ENCODE data around the gene GRN. TPM values are rescaled to one million over a fixed set of nuclear protein-coding genes. Genes with fewer than 3 reads are reported as not detected.
"Not testable (repeated sequence)": the region's sequence is repeated elsewhere in the genome, so short reads cannot be mapped to it uniquely, and the experiment has no call there.

The GRN gene
- total RNA-seq, 1 donor: 294 TPM

GRCh38 chr17:44386182-44386525 is 41.1 kb downstream of the GRN start:
- peaks cover 25% of the 10 kb centered on the region for H3K4me1 ChIP-seq (ENCODE audit: insufficient read depth, low read length)
- peaks cover 14% of the 10 kb centered on the region for H3K27me3 ChIP-seq (ENCODE audit: insufficient read depth, low read length)
- H3K9me3 ChIP-seq (ENCODE audit: low read depth, low read length): no peaks in the 10 kb centered on the region
- no peak overlapping the region for H3K4me3 ChIP-seq (ENCODE audit: low read length)

- Histone ChIP-seq H3K4me1 (ENCODE audit: insufficient read depth, low read length) (peaks cover 25% of the 10 kb centered on the region), H3K4me3 (ENCODE audit: low read length) (no peak overlapping the region), H3K9me3 (ENCODE audit: low read depth, low read length) (no peaks in the 10 kb centered on the region), H3K27me3 (ENCODE audit: insufficient read depth, low read length) (peaks cover 14% of the 10 kb centered on the region)
Observed at GRCh38 chr17:44387804-44388203, 42.7 kb downstream of the GRN start.

- no peak within 1 kb of the TSS for H3K4me3 ChIP-seq (ENCODE audit: low read length)
- H3K9me3 ChIP-seq (ENCODE audit: low read depth, low read length): no peaks in the 10 kb centered on the region
- peaks cover 25% of the 10 kb centered on the region for H3K4me1 ChIP-seq (ENCODE audit: insufficient read depth, low read length)
- peaks cover 14% of the 10 kb centered on the region for H3K27me3 ChIP-seq (ENCODE audit: insufficient read depth, low read length)
Observed at GRCh38 chr17:44389281-44389680, 44.2 kb downstream of the GRN start, which contains the start of gene ITGA2B. Gene ITGA2B, minus strand, starts transcription at chr17:44389649. Its CDS starts 176 bp downstream, at chr17:44389473.

DNA sequence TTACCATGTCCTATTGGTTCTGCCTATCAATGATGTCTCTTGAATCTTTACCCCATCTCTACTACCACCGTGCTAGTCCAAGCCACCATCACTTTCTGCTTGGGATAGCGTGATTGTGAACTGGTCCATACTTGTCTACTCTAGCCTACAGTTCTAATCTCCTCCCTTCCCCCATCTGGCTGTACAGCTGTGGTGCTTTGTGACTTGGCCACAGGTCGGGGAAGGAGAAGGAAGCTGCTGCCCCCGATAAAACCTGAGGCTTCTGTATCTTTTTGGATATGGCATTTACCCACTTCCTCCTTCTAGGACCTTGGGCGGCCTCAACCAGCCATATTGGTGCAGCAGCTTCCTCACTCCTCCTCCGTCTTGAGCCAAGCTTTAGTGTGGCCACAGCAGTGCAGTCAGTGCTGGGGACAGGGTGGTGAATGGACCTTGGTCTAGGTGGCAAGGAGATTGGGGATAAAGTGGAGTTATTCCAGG is 44.7 kb downstream of the GRN start:
- H3K4me1 ChIP-seq (ENCODE audit: insufficient read depth, low read length): peaks cover 21% of the 10 kb centered on the region
- peaks cover 10% of the 10 kb centered on the region for H3K27me3 ChIP-seq (ENCODE audit: insufficient read depth, low read length)
- H3K9me3 ChIP-seq (ENCODE audit: low read depth, low read length): no peaks in the 10 kb centered on the region
- no peak overlapping the region for H3K4me3 ChIP-seq (ENCODE audit: low read length)

DNA sequence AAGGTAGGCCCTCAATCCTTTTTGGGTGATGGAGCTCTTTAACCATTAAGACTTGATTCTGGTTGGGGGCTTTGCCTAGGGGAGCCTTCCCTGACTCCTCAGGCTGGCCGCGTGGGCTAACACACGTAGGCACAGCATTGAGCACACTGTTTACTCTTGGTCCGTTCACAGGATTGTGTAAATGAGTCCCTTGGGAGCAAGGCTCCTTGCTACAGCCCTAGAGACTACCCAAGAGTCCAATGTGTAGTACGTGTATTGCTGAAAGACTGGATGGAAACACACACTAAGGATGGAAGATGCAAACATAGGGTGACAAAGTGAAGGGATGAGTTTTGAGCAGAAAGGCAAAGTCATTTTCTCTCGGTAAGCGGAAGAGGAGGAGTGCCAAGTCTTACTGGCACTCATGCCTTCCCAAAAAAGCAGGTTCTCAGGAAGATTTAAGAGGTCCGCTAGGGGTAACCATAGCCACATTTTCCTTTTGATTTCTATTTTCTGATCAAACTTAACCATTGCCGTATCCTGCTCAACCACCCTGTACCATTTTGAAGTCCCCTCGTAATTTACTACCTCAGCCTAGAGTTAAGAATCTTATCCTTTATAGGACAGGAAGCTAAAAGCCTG is 45.3 kb downstream of the GRN start:
- Histone ChIP-seq H3K9me3 (ENCODE audit: low read depth, low read length) (no peaks in the 10 kb centered on the region), H3K4me1 (ENCODE audit: insufficient read depth, low read length) (peaks cover 17% of the 10 kb centered on the region), H3K4me3 (ENCODE audit: low read length) (no peak overlapping the region), H3K27me3 (ENCODE audit: insufficient read depth, low read length) (peaks cover 10% of the 10 kb centered on the region)

DNA sequence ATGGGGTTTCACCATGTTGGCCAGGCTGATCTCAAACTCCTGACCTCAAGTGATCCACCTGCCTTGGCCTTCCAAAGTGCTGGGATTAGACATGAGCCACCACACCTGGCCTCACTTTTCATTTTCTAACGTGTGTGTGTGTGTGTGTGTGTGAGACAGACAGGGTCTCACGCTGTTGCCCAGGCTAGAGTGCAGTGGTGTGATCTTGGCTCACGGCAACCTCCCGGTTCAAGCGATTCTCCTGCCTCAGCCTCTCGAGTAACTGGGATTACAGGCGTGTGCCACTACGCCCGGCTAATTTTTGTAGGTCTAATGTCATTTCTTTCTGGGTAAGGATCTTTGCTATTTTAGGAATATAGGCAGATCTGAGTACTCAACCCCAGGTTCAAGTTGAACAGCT is 49.0 kb downstream of the GRN start:
- H3K4me3 ChIP-seq (ENCODE audit: low read length); H3K4me1 ChIP-seq (ENCODE audit: insufficient read depth, low read length); H3K27me3 ChIP-seq (ENCODE audit: insufficient read depth, low read length); H3K9me3 ChIP-seq (ENCODE audit: low read depth, low read length): not testable (repeated sequence)

- no peaks in the 10 kb centered on the region for H3K9me3 ChIP-seq (ENCODE audit: low read depth, low read length)
- H3K4me3 ChIP-seq (ENCODE audit: low read length): no peak overlapping the region
- peaks cover 2% of the 10 kb centered on the region for H3K4me1 ChIP-seq (ENCODE audit: insufficient read depth, low read length)
- H3K27me3 ChIP-seq (ENCODE audit: insufficient read depth, low read length): no peaks in the 10 kb centered on the region
Observed at GRCh38 chr17:44394833-44395232, 49.7 kb downstream of the GRN start.

- H3K27me3 ChIP-seq (ENCODE audit: insufficient read depth, low read length): no peaks in the 10 kb centered on the region
- no peak overlapping the region for H3K4me3 ChIP-seq (ENCODE audit: low read length)
- H3K4me1 ChIP-seq (ENCODE audit: insufficient read depth, low read length): no peaks in the 10 kb centered on the region
- no peaks in the 10 kb centered on the region for H3K9me3 ChIP-seq (ENCODE audit: low read depth, low read length)
Observed at GRCh38 chr17:44396946-44397345, 51.8 kb downstream of the GRN start.

GRCh38 chr17:44397479-44398440 is 52.7 kb downstream of the GRN start:
- Histone ChIP-seq H3K4me1 (ENCODE audit: insufficient read depth, low read length) (no peaks in the 10 kb centered on the region), H3K27me3 (ENCODE audit: insufficient read depth, low read length) (no peaks in the 10 kb centered on the region)

GRCh38 chr17:44398692-44399691 is 53.9 kb downstream of the GRN start:
- Histone ChIP-seq H3K4me1 (ENCODE audit: insufficient read depth, low read length) (no peaks in the 10 kb centered on the region), H3K27me3 (ENCODE audit: insufficient read depth, low read length) (no peaks in the 10 kb centered on the region), H3K4me3 (ENCODE audit: low read length) (no peak overlapping the region), H3K9me3 (ENCODE audit: low read depth, low read length) (no peaks in the 10 kb centered on the region)

More at GRCh38 chr17:44397479-44398440, 52.7 kb downstream of the GRN start:
- no peak overlapping the region for H3K4me3 ChIP-seq (ENCODE audit: low read length)
- H3K9me3 ChIP-seq (ENCODE audit: low read depth, low read length): no peaks in the 10 kb centered on the region

DNA sequence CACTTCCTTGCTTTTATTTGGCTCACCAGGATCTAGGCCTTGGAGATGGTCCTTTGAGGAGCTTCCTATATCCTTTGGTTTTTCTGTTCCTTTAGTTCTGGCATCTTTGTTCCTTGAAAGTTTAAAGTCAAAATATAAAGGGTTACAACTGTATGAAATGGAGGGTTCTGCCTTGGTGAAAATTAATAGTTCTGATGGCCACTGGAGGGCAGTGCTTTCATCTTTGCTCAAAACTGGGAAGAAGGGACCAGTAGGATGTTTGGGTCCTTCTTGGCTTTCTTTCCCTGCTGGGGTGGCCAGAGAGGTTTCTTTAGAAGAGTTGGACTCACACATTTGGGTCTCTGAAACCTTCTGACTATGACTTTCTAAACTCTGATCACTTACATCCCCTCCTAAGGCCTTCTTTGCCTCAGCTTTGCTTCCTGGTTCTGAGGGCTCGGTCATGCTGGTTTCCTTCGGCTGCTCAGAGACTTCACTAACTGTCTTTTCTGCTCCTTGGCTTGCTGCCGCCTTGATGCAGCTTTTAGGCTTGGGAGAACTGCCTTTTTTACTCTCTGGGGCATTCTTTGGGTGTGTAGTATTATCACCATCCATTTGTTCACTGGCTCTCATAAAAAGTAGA is 55.2 kb downstream of the GRN start:
- H3K9me3 ChIP-seq (ENCODE audit: low read depth, low read length): no peaks in the 10 kb centered on the region
- H3K4me1 ChIP-seq (ENCODE audit: insufficient read depth, low read length): no peaks in the 10 kb centered on the region
- H3K27me3 ChIP-seq (ENCODE audit: insufficient read depth, low read length): no peaks in the 10 kb centered on the region
- H3K4me3 ChIP-seq (ENCODE audit: low read length): no peak overlapping the region
